Upper lobe of left lung (tissue), 6 donors: ENCODE data around the gene SZT2. TPM values are rescaled to one million over a fixed set of nuclear protein-coding genes. Genes with fewer than 3 reads are reported as not detected.
A peak's percentile ranks its signal among the peaks of the same experiment; 100 is the strongest.
"Not testable (repeated sequence)": the region's sequence is repeated elsewhere in the genome, so short reads cannot be mapped to it uniquely, and the experiment has no call there.

Experiments
- ATAC-seq, 2 donors: fragments of 200-7000 bp; cut with Tn5 transposase; one replicate each; pipeline ENCODE4 v1.9.1; 2022; ENCODE audit warnings: mild to moderate bottlenecking in 2 of 2, moderate library complexity in 2 of 2; ENCODE audit not compliant: low FRiP score in 2 of 2
- DNase-seq, 2 donors: peaks; one replicate each; pipeline ENCODE4 v3.0.0-alpha.2; 2019 to 2020
- H3K27ac ChIP-seq, 4 donors: fragments of 200-600 bp; sonication (generic); one replicate each; pipeline ENCODE4 v1.5.1; 2016 to 2019
- H3K27me3 ChIP-seq, 4 donors: fragments of 200-600 bp; sonication (generic); one replicate each; pipeline ENCODE4 v1.5.1; 2017 to 2019
- H3K36me3 ChIP-seq, 4 donors: fragments of 200-600 bp; sonication (generic); one replicate each; pipeline ENCODE4 v1.5.1; 2016 to 2019
- H3K4me1 ChIP-seq, 4 donors: fragments of 200-600 bp; sonication (generic); one replicate each; pipeline ENCODE4 v1.5.1; 2018 to 2019
- H3K4me3 ChIP-seq, 4 donors: fragments of 200-600 bp; sonication (generic); one replicate each; pipeline ENCODE4 v1.5.1; 2017 to 2019; ENCODE audit warnings: mild to moderate bottlenecking in 2 of 4, moderate library complexity in 1 of 4
- H3K9me3 ChIP-seq, 4 donors: fragments of 200-600 bp; sonication (generic); one replicate each; pipeline ENCODE4 v1.5.1; 2018 to 2019
- CTCF ChIP-seq, 6 experiments: fragments of 450-650 bp in 4 of 6; fragments of 200-600 bp in 2 of 6; sonication (generic) in 2 of 6; IDR thresholded peaks; one replicate each; pipeline ENCODE4 v1.5.1; 2016 to 2019; ENCODE audit warnings: antibody characterized with exemption in 6 of 6
- EP300 ChIP-seq, 4 donors: sonication (generic); formaldehyde crosslinking; IDR thresholded peaks; one replicate each; pipeline ENCODE4 v1.5.1; 2017; ENCODE audit warnings: antibody characterized with exemption in 4 of 4, control low read depth in 2 of 4
- POLR2A ChIP-seq, 4 donors: fragments of 450-650 bp; IDR thresholded peaks; one replicate each; pipeline ENCODE4 v1.5.1; 2016 to 2017; ENCODE audit warnings: antibody characterized with exemption in 4 of 4, mild to moderate bottlenecking in 2 of 4
- POLR2AphosphoS5 ChIP-seq, 2 donors: sonication (generic); formaldehyde crosslinking; IDR thresholded peaks; one replicate each; pipeline ENCODE4 v1.5.1; 2017; ENCODE audit warnings: antibody characterized with exemption in 2 of 2
- WGBS, 2 donors: methylation state at CpG; one replicate each; pipeline ENCODE4 v1.1.5; 2017 to 2018; 5-methylcytosine and 5-hydroxymethylcytosine counted together
- total RNA-seq, 6 donors: library from RNA; depleted of rRNA in 4 of 6; stranded (reverse); fragments of >200 nt in 4 of 6; gene quantifications; one replicate each; pipeline versions ENCODE4 v1.1.0 to v1.2.1, GENCODE V29; 2016 to 2021
- donor health status: DM: no; HTN: no; CAD: no; lungs with moderate emphysema.
- donor health status: DM: no; HTN: yes; CAD: no; lungs with severe emphysema.

The SZT2 gene
- total RNA-seq, 6 donors from 2014 or later, result 33.3 to 184 (median 57.0) TPM

DNA sequence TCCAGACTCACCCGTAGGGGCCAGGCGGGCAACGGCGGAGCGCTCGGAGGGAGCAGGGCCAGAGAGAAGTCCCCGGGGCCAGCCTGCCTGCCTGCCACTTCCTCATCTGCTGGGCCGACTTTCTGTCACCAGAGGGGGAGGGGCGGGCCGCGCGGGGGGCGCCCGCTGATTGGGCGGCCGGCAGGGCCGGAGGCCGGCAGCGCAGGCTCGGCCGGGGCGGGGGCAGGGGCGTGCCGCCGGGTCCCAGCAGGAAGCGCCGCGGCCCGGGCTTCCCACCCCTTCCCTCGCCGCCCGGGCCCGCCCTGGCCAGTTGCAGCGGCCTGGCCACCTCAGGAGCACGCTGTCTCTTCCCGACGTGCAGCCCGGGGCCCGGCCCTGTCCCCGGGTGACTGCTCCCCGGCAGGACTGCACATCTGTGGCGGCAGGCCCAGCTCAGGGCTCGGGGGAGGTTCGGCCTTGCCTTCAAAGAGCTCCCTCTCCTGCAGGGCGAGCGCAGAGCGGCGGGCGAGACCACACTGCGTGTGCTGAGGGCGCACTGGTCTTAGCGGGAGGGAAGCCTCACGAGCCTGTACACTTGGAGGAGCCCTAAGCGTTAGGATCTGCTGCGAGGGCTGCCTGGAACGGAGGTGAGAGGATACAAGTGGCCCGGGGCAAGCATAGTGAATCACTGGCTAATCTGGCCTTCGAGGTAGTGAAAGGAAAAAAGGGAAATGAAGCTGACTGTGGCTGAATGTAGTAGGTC is 21.6 kb upstream of the SZT2 start, which contains the start of gene ELOVL1:
TSS of gene ELOVL1 (minus strand) at position 108 of the 742 bp plus-strand sequence. CDS start 2,402 bp downstream, outside the sequence.
- H3K4me1 ChIP-seq, result peaks cover 25 to 41% (median 31%) of the 10 kb centered on the region in 4 donors
- peaks cover 15 to 25% (median 22%) of the 10 kb centered on the region in 4 donors for H3K36me3 ChIP-seq
- WGBS, 2 donors, result 0% methylated on average over 9 to 30 of the region's 58 CpGs
- peak in 3 of 6 experiments; percentile 22 to 41 (median 38) for TF ChIP-seq CTCF (IDR thresholded peaks at IDR 0.05)
- TF ChIP-seq POLR2AphosphoS5 (IDR thresholded peaks at IDR 0.05), result peak; percentile 62 to 79
- TF ChIP-seq POLR2A (IDR thresholded peaks at IDR 0.05), result peak in 3 of 4 donors; percentile 78 to 92 (median 80)
- TF ChIP-seq EP300 (IDR thresholded peaks at IDR 0.05), result no peak
- no peaks in the 10 kb centered on the region for H3K9me3 ChIP-seq
- no peaks in the 10 kb centered on the region for H3K27me3 ChIP-seq
- peak within 1 kb of the TSS; percentile 93 to 98 (median 98) for H3K27ac ChIP-seq
- peak; percentile 95 to 99 for DNase-seq
- peak within 1 kb of the TSS; percentile 68 to 90 (median 85) for H3K4me3 ChIP-seq
- ATAC-seq, result peak; percentile 92 to 98

GRCh38 chr1:43368646-43369020 is 21.1 kb upstream of the SZT2 start:
- TF ChIP-seq CTCF (IDR thresholded peaks at IDR 0.05), result no peak
- TF ChIP-seq EP300 (IDR thresholded peaks at IDR 0.05), result no peak
- TF ChIP-seq POLR2A (IDR thresholded peaks at IDR 0.05), result no peak
- no peak for TF ChIP-seq POLR2AphosphoS5 (IDR thresholded peaks at IDR 0.05)
- 20 to 23% methylated on average over 6 of the region's 6 CpGs for WGBS, 2 donors
- DNase-seq, result no peak
- Histone ChIP-seq H3K4me1 (peaks cover 25 to 41% (median 35%) of the 10 kb centered on the region in 4 donors), H3K4me3 (peak overlapping the region in 3 of 4 donors; percentile 82 to 90 (median 88)), H3K27me3 (no peaks in the 10 kb centered on the region), H3K9me3 (no peaks in the 10 kb centered on the region), H3K36me3 (peaks cover 12 to 19% (median 16%) of the 10 kb centered on the region in 4 donors), H3K27ac (peak overlapping the region; percentile 93 to 98 (median 98))
- ATAC-seq, result no peak

GRCh38 chr1:43369779-43370178 is 19.9 kb upstream of the SZT2 start:
- 87 to 95% methylated on average over 6 of the region's 6 CpGs for WGBS, 2 donors
- not testable (repeated sequence) for H3K27ac ChIP-seq, H3K36me3 ChIP-seq, H3K9me3 ChIP-seq, ATAC-seq, H3K4me3 ChIP-seq, DNase-seq, H3K27me3 ChIP-seq
- peaks cover 25 to 39% (median 35%) of the 10 kb centered on the region in 4 donors for H3K4me1 ChIP-seq

DNA sequence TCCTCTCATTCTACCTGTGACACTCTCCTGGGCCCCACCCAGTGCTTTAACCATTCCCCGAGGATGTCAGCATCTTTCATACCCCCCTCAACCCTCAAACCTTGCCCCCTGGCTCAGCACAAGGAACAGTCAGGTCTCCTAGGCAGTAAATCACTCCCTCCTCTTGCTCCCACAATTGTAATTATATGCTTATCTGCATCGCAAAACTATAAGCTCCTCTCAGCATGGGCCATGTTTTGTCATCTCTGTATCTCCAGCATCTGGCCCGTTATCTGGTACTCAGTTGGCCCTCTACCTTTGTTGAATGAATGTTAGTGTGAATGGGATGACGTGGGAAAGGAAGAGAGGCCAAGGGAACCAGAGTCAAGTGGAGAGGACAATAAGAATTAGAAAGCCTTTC is 19.1 kb upstream of the SZT2 start:
- H3K4me1 ChIP-seq, result peaks cover 23 to 37% (median 33%) of the 10 kb centered on the region in 4 donors
- ATAC-seq (no peak), DNase-seq (no peak)
- no peak overlapping the region for H3K27ac ChIP-seq
- H3K36me3 ChIP-seq, result peaks cover 0 to under 1% (median 0%) of the 10 kb centered on the region in 4 donors
- 86 to 88% methylated on average over 4 of the region's 4 CpGs for WGBS, 2 donors
- TF ChIP-seq POLR2AphosphoS5 (IDR thresholded peaks at IDR 0.05) (no peak), EP300 (IDR thresholded peaks at IDR 0.05) (no peak), CTCF (IDR thresholded peaks at IDR 0.05) (no peak), POLR2A (IDR thresholded peaks at IDR 0.05) (no peak)
- no peak overlapping the region for H3K4me3 ChIP-seq
- H3K27me3 ChIP-seq, result no peaks in the 10 kb centered on the region
- H3K9me3 ChIP-seq, result no peaks in the 10 kb centered on the region

GRCh38 chr1:43372172-43372571 is 17.5 kb upstream of the SZT2 start:
- TF ChIP-seq POLR2AphosphoS5 (IDR thresholded peaks at IDR 0.05), result no peak
- TF ChIP-seq EP300 (IDR thresholded peaks at IDR 0.05), result no peak
- TF ChIP-seq POLR2A (IDR thresholded peaks at IDR 0.05), result no peak
- TF ChIP-seq CTCF (IDR thresholded peaks at IDR 0.05), result no peak
- Histone ChIP-seq H3K27ac (peak overlapping the region in 2 of 4 donors; percentile 64 to 69), H3K4me3 (no peak overlapping the region), H3K9me3 (no peaks in the 10 kb centered on the region), H3K4me1 (peaks cover 10 to 22% (median 18%) of the 10 kb centered on the region in 4 donors), H3K36me3 (no peaks in the 10 kb centered on the region), H3K27me3 (no peaks in the 10 kb centered on the region)
- WGBS, 2 donors, result 95 to 97% methylated on average over 5 of the region's 5 CpGs
- DNase-seq, result no peak
- no peak for ATAC-seq
